Dermis lymphatic vessel endothelial cell (primary cell): ENCODE data around the gene MTMR1. TPM values are rescaled to one million over a fixed set of nuclear protein-coding genes. Genes with fewer than 3 reads are reported as not detected.

Experiments
- total RNA-seq: library from RNA; depleted of rRNA; stranded (reverse); fragments of >200 nt; gene quantifications from 2 replicates; pipeline ENCODE4 v1.2.1, GENCODE V29; 2014

Gene MTMR1
- total RNA-seq = 11.3 and 11.7 TPM in 2 replicates

DNA sequence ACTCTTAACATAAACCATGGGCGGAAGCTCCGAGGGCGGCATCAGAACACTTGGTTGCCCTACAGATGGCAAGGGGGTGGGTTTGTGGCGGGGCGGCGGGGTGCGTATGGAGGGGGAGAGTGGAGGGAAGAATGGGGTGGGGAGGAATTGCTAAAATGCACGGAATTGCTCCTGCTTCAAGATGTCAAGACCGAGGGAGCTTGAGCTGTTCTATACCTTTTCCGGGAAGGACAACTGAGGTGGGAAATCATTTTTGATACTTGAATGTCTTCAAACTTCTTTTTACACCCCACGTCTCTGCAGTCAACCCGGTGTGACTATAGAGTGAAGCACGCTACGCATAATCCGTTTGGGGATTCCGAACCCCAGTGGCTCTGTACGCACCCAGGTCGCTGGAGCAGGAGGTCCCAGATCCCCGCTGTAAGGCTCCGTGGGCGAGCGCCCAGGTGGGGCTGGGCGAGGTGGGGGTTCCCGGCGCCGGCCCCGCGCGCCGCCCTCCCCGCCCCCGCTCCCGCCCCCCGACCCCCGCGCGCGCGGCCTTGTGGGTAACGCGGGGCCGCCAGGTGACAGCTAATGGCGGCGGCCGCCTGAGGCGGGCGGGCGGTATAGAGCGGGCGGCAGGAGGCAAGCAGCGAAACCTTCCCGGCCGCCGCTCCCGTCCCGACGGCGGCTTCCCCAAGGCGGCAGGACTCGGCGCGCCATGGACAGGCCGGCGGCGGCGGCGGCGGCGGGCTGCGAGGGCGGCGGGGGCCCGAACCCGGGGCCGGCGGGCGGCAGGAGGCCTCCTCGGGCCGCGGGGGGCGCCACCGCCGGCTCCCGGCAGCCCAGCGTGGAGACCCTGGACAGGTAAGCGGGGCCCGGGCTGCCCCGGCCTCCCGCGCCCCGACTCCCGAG, at the start of gene MTMR1:
Gene MTMR1, plus strand, starts transcription at position 566 of the 894 bp plus-strand sequence. Its CDS starts 135 bp downstream, at position 701.

Other genes with a start within 250 kb of the MTMR1 start
- 25.8 and 27.5 TPM in 2 replicates for gene MTM1, start 124.8 kb upstream of the MTMR1 start, total RNA-seq
- 39.5 and 46.9 TPM in 2 replicates for gene CD99L2, start 205.3 kb downstream of the MTMR1 start, total RNA-seq